Renal cortex interstitium (tissue), 11 donors: Measurements from ENCODE around the gene TEX12. TPM values are rescaled to one million over a fixed set of nuclear protein-coding genes. Genes with fewer than 3 reads are reported as not detected.
"Not testable (repeated sequence)": the region's sequence is repeated elsewhere in the genome, so short reads cannot be mapped to it uniquely, and the experiment has no call there.

Source experiments
- DNase-seq, 11 donors: peaks; one replicate each; pipeline ENCODE4 v3.0.0-alpha.2; 2013; ENCODE audit warnings: low read depth in 9 of 11, low spot score in 4 of 11; ENCODE audit errors: extremely low read depth in 1 of 11
- polyA plus RNA-seq, 3 donors: library from polyadenylated mRNA; unstranded; fragments of 120-200 nt; gene quantifications; one replicate each; pipeline ENCODE4 v1.2.1, GENCODE V29; 2013; ENCODE audit not compliant: insufficient read length in 3 of 3

TEX12 gene
- polyA plus RNA-seq, 3 donors: 0.21 to 0.28 TPM; not detected in 1

DNA sequence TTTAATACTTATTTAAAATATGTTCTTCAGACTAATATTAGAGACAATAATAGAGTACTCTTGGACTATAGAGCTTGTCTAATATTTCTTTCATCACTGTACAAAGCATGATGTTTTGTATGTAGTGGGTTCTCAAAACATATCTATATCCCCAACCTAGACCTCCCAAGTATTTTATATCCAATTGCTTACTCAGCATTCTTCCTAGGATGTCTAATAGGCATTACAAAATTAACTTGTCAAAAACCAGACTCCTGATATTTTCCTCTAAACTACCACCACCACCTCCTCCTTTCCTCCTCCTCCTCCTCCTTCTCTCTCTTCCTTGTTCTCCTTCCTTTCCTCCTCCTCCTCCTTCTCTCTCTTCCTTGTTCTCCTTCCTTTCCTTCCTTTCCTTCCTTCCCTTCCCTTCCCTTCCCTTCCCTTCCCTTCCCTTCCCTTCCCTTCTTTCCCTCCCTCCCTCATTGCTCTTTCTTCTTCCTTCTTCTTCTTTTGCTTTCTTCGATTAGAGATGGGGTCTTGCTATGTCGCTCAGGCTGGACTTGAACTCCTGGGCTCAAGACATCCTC is 29.4 kb downstream of the TEX12 start:
- no peak for DNase-seq

DNA sequence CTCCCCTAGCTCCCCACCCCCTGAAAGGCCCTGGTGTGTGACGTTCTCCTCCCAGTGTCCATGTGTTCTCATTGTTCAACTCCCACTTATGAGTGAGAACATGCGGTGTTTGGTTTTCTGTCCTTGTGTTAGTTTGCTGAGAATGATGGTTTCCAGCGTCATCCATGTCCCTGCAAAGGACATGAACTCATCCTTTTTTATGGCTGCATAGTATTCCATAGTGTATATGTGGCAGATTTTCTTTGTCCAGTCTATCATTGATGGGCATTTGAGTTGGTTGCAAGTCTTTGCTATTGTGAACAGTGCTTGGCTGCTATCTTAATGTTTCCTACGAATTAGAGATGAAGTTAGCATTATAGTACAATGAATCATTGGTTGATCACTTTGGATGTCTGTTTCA is 31.9 kb downstream of the TEX12 start:
- DNase-seq: not testable (repeated sequence)

DNA sequence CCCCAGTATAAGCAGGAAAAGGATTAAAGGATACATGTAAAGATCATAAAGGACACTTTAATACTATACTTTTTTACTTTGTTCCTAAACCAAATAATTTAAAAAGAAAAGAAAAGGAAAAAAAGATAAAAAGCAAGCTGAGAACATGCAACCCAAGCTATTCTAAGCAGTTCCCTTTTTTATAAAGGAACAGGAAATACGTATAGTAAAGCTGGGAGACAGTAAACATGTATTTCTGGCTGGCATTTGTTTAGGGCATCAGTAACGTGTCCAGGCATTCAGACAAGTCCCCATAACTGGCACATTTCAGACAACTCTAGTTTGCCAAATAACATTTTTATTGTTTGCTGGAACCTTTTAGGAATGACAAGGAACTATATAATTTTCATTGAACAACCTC is 33.1 kb downstream of the TEX12 start:
- no peak for DNase-seq

DNA sequence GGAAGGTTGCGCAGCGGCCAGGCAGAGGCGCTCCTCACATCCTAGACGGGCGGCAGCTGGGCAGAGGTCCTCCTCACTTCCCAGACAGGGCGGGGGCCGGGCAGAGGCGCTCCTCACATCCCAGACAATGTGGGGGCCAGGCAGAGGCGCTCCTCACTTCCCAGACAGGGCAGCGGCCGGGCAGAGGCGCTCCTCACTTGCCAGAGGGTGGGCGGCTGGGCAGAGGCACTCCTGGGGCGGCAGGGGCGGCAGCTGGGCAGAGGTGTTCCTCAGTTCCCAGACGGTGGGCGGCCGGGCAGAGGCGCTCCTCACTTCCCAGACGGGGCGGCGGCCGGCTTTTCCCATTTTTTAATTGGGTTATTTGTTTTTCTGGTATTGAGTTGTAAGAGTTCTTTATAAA is 38.9 kb downstream of the TEX12 start:
- DNase-seq: no peak

DNA sequence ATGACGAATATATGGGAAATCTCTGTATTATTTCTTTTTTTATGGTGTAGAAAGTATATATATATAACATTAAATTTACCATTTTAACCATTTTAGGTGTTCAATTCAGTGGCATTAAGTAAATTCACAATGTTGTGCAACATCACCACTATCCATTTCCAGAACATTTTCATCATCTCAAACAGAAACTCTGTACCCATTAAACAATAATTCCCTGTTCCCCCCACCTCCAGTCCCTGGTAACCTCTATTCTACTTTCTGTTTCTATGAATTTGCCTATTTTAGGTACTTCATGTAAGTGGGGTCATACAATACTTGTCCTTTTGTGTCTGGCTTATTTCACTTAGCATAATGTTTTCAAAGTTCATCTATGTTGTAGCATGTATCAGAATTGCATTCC is 43.7 kb downstream of the TEX12 start:
- DNase-seq: no peak

DNA sequence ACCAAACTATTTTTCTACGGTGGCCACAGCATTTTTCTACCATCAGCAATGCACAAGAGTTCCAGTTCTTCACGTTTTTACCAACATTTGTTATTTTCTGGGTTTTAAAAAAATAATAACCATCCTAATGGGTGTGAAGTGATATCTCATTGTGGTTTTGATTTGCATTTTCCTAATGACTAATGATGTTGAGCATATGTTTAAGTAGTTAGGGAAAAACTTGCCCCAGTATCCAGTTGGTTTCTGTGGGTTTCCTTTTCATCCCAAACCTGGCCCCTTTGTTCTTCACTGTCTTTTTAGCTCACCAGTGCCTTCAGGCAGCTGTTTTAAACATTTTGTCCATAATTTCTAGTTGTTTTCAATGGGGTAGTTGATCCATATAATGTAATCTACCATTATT is 44.4 kb downstream of the TEX12 start:
- no peak for DNase-seq

DNA sequence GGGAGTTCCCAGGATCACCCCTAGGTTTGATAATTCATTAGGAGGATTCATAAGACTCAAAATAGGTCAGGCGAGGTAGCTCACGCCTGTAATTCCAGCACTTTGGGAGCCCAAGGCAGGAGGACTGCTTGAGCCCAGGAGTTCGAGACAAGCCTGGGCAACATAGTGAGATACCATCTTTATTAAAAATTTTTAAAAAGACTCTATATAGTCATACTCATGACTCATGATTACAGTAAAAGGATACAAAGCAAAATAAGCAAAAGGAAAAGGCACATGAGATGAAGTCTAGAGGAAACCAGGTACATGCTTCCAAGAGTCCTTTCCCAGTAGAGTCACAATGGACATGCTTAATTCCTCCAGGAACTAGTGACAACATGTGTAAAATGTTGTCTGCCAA is 45.1 kb downstream of the TEX12 start:
- DNase-seq: no peak

DNA sequence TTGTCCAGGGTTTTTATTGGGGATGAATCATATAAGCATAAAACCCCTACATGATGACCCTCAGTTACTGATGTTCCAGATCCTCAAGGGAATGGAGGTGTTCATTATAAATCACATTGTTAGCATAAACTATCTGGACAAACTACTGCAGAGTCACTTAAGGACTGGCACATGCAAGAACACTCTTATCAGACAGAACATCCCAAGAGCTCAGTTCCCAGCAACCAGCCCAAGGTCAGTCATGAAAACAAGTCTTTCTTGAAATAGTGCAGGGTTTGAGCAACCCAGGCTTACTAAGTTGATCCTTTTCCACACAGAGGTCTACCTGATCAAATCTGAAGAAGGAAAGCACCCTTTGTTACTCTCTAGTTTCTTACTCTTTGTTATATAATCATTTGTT is 45.5 kb downstream of the TEX12 start:
- DNase-seq: no peak

DNA sequence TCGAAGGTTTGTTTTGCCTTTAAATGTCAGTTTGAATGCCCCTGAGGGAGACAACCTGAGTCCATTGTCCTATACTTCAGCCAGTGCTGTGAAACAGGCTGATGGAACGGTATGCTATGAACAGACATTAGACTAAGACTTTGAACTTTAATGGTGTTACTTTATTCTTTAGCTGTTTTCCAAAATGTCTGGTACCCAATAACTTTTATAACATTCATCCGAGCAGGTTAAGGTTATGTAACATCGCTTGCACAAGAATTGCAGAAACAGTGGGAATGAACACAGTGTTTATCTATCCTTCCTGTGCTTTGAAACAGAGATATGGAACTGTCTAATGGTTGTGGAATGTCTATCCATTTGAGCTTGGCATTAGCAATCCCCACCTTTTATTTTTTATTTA is 46.6 kb downstream of the TEX12 start:
- DNase-seq: no peak

DNA sequence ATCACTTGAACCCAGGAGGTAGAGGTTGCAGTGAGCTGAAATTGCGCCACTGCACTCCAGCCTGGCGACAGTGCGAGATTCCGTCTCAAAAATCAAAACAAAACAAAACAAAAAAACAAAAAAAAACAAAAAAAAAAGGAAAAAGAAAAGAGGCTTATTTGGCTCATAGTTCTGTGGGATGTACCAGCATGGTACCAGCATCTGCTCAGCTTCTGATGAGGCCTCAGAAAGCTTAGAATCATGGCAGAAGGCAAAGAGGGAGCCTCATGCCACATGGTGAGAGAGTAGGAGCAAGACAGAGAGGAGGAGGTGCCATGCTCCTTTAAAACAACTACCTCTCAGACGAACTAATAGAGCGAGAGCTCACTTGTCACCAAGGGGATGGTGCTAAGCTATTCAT is 48.4 kb downstream of the TEX12 start:
- no peak for DNase-seq

DNA sequence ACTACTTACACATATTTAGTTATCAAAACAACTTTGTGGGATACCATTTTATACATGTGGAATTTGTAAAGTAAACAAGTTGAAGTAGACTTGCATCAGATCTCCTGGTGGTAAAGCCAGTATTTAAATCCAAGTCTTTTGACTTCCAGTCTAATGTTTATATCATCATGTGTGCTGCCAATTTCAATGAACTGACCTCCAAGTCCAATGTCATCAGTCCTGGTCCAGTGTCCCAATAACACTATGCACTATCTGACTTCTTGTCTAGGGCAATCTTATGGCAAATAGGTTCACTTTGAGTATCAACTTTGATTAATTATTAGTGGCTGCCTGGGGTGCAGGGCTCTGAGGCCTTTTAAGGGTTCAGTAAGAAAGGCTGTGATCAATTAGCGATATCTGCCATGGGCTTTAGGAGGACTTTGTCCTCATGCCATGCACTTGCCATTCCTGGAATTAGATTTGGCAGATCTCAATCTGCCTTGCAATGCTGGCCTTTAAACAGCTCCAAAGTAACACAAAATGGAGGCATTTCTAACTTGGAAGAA is 49.5 kb downstream of the TEX12 start:
- DNase-seq: no peak

DNA sequence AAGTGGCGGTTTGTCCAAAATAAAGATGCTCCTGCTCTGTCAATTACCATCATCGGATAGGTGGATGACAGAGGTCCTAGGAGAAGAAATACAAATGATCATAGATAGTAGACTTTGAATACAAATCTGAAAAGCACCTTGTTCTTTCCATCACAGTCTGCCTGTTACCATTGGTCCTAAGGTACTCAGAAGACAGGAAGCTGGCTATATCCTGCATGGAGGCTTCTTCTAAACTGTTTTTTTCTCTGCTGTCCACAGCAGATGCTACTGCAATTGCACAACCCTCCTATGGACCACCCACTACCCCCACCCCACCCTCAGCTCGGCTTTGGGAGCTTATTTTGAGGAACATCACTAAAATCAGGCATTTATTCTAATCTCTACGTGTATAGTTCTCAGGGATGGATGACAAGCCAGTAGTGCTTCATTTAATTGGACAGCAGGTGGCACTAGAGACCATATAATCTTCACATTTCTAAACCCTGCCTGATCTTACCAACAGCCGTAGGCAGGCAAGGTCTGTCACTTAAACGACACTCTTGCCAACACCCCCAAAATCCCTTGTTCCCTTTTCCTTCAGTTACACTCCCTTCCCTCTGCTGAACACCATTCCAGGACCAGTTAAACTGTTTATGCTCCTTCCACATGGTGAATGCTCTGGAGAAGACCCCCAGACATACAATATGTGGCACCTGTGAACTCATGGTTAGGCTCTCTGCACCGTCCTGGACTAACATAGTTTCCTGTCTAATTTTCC is 52.5 kb downstream of the TEX12 start:
- peak in 10 of 11 donors; percentile 41 to 78 (median 66) for DNase-seq

DNA sequence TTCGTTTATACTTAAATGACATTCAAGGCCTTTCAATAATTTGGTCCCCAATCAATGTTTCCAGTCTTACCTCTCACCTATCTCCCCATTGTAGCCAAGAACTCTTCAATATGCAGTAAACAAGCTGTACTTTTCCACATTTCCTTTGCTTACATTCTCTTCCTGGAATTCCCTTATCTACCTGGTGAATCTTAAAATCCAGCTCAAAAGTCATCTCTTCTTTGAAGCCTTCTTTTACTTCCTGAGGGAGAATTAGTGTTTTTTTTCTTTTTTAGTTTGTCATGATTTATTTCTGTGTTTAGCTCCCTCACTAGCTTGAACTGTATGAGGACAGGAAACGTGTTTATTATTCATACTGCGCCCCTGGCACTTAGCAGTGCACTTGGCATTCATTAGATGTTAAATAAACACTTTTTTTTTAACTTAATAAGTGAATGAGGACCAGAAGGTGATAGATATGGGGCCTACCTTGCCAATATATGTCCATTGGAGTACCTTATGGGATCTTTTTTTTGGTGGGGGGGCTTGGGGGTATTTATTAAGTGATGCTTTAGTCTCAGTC is 54.2 kb downstream of the TEX12 start:
- DNase-seq: no peak

Other genes with a start within 250 kb of the TEX12 start
- gene C11orf52, start 248.5 kb upstream of the TEX12 start, polyA plus RNA-seq: 10 to 100 TPM in 1 of 3 donors, 1 to 10 TPM in 2; 8.7 to 10.5 (median 9.3) TPM
- gene DIXDC1, start 230.0 kb upstream of the TEX12 start, polyA plus RNA-seq: 10 to 100 TPM; 18.5 to 21.4 (median 20.8) TPM
- 10 to 100 TPM; 47.1 to 51.2 (median 47.7) TPM for gene DLAT, start 142.0 kb upstream of the TEX12 start, polyA plus RNA-seq
- 10 to 100 TPM in 2 of 3 donors, 1 to 10 TPM in 1; 7.4 to 11.7 (median 11.2) TPM for gene PIH1D2, start 93.4 kb upstream of the TEX12 start, polyA plus RNA-seq
- 10 to 100 TPM; 49.9 to 60.1 (median 50.2) TPM for gene NKAPD1, start 93.1 kb upstream of the TEX12 start, polyA plus RNA-seq
- gene TIMM8B, start 80.6 kb upstream of the TEX12 start, polyA plus RNA-seq: 10 to 100 TPM; 61.5 to 78.8 (median 75.1) TPM
- 100 to 1,000 TPM; 181 to 185 (median 182) TPM for gene SDHD, start 80.5 kb upstream of the TEX12 start, polyA plus RNA-seq
- gene IL18, start 3.3 kb upstream of the TEX12 start, polyA plus RNA-seq: 10 to 100 TPM in 1 of 3 donors, 1 to 10 TPM in 2; 5.3 to 12.5 (median 8.3) TPM
- 1 to 10 TPM; 3.1 to 6.3 (median 3.5) TPM for gene BCO2, start 8.1 kb downstream of the TEX12 start, polyA plus RNA-seq
- 10 to 100 TPM; 46.6 to 63.6 (median 53.1) TPM for gene PTS, start 59.1 kb downstream of the TEX12 start, polyA plus RNA-seq
- gene PLET1, start 93.5 kb downstream of the TEX12 start, polyA plus RNA-seq: under 1 TPM in 1 of 3 donors, not detected in 2; 0.20 TPM